GM08714 (cell line): ENCODE results near the gene C10orf90.

Source experiments
- H3K4me3 ChIP-seq: fragments of 200-500 bp; sonication (Bioruptor generic); 2 replicates; pipeline ENCODE4 v1.5.1; 2014; ENCODE audit warnings: mild to moderate bottlenecking, low read length, inconsistent platforms
- ZNF274 ChIP-seq: IDR thresholded peaks from 2 replicates; pipeline ENCODE4 v1.6.1; 2012; ENCODE audit warnings: mild to moderate bottlenecking, low read depth, low read length

Gene C10orf90, protein sequence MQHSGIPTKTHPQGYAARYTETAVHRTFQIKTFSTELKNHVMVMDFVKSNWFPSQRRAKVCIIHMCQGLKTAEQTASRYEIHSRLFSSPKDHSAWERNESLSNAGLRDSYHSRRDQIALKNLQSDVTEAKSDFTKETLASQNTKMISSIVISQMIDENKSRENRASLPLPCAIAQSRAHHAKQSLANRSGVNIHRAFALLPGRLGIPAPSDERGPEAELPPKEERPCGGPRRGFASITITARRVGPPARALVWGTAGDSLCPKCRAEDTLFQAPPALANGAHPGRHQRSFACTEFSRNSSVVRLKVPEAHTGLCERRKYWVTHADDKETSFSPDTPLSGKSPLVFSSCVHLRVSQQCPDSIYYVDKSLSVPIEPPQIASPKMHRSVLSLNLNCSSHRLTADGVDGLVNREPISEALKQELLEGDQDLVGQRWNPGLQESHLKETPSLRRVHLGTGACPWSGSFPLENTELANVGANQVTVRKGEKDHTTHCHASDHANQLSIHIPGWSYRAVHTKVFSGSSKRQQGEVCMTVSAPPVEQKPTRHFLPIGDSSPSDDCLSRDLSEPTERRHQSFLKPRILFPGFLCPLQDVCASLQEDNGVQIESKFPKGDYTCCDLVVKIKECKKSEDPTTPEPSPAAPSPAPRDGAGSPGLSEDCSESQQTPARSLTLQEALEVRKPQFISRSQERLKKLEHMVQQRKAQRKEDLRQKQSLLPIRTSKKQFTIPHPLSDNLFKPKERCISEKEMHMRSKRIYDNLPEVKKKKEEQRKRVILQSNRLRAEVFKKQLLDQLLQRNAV

DNA sequence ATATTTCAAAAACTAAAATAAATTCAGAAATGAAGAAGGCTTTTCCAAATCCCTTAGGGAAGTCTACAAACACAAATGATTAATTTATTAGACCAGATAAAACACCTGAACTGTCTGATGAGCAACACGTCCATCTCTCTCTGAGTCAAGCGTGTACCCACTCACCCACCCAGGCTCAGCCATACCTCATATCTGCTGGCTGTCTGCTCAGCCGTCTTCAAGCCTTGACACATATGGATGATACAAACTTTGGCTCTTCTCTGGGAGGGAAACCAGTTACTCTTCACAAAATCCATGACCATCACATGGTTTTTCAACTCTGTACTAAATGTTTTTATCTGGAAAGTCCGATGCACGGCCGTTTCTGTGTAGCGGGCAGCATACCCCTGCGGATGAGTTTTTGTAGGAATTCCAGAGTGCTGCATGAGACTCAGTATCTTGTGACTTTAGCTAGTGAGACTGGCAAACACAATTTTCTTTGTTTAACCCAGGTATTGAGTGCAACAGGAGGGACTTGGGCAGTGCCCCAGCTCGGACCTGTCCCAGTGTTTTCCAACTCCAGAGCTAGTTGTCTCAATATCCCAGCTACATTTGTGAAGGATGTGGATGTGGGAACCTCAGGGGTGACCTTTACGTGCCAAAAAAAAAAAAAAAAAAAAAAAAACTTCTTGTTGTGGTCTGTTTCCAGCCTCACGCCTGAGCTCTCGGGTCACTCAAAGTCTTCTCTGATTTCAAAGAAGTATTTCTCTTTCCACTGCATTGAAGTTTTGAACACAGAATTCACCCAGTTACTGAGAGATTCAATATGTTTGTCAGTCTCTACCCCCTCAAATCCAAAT lies at the start of gene C10orf90:
Gene C10orf90, minus strand, starts transcription at position 638 of the 839 bp plus-strand sequence. Its CDS starts 213 bp downstream, at position 425.
- H3K4me3 ChIP-seq: no peak within 1 kb of the TSS
- no peak for TF ChIP-seq ZNF274

DNA sequence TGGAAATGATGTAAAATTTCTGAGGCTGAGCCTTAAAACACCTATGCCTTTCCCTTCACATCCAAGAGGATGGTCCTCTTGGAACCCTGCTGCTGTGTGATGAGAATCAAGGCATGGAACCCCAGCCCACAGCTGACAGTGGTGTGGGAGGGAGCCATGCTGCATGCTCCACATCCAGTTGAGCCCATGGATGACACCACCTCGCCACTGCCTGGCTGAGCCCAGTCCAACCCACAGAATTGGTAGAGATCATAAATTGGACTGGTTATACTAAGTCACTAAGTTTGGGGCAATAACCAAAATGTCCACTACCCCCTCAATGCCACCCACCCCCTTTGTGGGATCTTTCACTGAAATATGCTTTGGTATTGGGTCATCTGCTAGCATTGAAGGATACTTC lies 45.9 kb upstream of the C10orf90 start:
- no peak for TF ChIP-seq ZNF274
- no peak overlapping the region for H3K4me3 ChIP-seq

DNA sequence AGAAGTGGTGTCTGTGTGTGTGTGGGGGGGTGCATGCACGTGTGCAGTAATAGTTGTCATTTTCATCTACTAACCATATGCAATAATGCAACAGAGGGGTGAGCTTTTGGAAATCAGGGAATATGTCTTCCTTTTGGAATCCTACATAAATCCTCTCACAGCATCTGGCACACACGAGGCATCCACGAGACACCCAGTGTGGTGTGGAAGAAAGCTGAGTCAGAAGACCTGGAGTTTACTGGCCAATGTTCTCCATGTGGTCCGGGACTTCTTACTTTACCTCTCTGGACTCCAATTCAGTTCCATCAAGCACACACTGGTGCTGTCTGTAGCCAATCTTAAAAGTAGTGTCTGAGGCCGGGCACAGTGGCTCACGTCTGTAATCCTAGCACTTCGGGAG lies 43.1 kb upstream of the C10orf90 start:
- H3K4me3 ChIP-seq: no peak overlapping the region
- no peak for TF ChIP-seq ZNF274

DNA sequence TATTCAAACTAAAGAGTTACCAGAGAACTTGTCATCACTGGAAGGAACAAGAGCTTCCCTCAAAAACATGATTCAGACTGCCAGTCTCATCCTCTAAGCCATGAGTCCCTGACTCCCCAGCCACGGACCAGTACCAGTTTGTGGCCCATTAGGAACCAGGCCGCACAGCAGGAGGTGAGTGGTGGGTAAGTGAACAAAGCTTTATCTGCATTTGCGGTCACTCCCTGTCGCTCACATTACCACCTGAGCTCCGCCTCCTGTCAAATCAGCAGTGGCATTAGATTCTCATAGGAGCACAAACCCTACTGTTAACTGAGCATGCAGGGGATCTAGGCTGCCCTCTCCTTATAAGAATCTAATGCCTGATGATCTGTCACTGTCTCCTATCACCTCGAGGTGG lies 42.2 kb upstream of the C10orf90 start:
- no peak for TF ChIP-seq ZNF274

DNA sequence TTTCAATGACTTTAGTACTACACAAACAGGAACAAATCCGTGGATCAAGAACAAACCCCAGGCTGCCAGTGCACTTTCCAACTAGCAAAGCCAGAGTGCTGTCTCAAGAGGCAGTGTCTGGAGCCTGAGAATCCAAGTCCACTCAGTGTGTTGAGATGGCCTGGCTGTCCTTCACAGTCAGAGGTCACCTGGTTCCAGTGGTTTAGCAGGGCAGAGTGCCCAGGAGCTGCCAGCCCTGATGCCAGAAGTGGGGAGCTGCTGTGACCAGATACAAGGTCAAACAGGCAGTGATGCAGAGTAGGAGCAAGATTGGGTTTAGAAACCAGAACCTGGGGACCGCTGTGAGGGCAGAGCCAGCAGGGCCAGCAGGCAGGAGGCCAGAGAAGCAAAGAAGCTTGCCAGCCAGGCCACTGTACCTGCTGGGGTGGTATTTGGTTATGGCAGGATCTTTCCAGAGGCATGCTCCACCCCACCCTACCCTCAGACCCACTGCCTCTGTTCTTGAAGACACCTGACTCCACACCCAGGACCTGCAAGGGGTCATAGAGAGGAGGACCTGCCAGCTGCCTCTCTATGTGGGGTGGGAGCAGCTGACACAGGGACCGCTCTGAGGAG lies 35.6 kb upstream of the C10orf90 start:
- no peak overlapping the region for H3K4me3 ChIP-seq
- TF ChIP-seq ZNF274: no peak

More for the DNA sequence above, 42.2 kb upstream of the C10orf90 start:
- no peak overlapping the region for H3K4me3 ChIP-seq

DNA sequence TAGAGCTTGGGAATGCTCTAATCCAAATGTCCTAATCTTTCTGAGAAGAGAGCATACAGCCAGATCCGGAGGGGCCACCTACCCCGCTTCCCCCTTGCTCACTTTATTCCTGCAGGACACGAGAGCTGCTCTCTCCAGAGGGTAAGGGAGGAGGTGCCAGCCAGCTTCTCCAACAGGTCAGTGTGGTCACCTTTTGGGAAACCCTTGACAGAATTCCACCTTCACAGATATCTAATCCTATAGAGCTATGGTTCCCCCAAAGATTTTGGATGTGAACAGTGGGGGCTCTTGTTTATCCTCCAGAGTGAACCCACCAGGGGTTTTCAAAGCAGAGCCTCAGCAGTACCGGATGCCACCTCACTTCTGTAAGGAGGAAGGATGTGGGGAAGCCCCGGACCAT lies 34.6 kb upstream of the C10orf90 start:
- H3K4me3 ChIP-seq: no peak overlapping the region
- TF ChIP-seq ZNF274: no peak

DNA sequence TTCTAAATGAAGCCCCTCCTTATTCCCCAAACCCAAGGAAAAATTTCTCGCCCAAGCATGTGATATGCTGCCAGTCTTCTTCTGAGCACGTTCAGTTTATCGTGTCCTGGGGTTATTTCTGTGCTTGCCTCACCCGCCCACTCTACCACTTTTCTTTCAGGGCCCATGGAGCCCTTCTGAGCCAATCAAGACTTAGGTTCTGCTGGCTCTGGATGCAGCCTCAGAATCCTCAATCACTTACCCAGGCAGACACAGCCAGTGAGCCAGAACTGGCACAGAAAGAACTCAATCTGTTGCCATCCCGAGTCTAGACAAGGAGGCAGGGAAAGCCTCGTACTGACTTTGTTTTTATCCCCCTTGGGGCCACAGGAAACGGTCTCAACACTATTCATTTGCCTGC lies 34.2 kb upstream of the C10orf90 start:
- H3K4me3 ChIP-seq: no peak overlapping the region
- no peak for TF ChIP-seq ZNF274

DNA sequence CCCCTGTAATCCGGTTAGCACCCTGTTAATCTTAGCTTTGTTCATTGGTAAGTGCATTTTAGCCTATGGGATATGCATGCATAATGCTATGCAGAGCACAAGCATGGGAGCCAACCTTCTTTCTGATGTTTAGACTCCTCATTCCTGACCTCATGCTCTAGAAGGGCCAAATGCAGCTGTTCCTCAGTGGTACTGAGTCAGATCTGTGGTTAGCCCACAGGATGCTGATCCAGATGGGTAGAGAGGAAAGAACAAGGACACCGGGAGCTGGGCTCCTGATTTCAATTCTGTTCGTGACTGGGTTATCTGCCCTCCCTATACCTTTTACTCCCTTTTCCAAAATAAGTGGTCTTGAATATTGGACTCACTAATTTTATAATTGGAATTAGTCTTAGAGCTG lies 31.7 kb upstream of the C10orf90 start:
- H3K4me3 ChIP-seq: no peak overlapping the region
- no peak for TF ChIP-seq ZNF274

DNA sequence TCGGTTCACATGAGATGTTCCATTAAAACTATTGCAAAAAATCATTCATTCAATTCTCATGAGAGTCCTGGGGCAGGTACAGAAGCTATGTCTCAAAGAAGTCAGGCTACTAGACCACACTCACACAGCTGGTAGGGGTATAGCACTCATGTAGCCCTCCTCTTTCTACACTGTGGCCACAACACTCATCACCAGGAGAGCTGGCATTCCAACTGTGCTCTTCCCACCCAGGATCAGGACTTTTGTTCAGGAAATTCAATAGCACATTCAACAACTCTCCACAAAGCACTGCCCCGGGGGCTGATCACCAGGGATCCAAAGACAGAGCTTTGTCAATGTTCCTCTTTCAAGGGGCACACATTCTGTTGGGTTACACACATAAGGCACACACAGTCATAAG lies 31.0 kb upstream of the C10orf90 start:
- TF ChIP-seq ZNF274: no peak
- H3K4me3 ChIP-seq: no peak overlapping the region

DNA sequence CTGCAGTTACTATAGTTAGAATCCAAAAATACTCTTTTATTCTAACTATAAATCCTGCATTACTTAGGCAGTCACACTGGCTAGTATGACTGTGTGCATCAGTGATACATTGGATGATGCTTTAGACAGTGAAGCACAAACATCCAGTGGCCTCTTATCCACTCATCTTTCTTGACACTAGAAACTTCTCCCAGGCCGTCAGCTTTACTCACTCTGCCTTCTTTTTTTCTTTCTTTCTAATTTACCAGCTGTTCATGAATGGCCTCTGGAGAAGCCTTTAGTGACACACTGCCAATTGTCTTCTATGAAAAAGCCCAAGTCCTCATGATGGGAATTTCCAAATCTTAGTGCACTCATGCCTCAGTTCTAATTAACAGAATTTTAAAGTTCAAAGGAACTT lies 26.2 kb upstream of the C10orf90 start:
- no peak overlapping the region for H3K4me3 ChIP-seq
- no peak for TF ChIP-seq ZNF274

DNA sequence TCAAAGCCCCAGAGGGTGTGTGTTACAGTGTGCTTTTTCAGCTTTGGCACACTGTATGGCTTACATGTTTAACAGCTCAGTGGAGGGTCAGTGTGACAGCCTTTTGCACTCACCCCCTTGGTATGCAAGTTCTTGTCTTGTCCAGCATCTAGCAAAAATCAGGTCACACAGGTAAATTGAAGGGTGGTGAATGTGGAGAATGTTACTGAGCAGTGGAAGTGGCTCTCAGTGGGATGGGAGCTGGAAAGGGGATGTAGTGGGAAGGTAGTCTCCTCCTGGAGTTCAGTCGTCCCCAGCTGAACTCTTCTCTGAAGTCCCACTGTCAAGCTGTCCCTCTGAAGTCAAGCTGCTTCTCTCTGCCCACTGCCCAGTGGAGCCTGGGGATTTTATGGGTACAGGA lies 21.0 kb upstream of the C10orf90 start:
- no peak overlapping the region for H3K4me3 ChIP-seq
- TF ChIP-seq ZNF274: no peak

DNA sequence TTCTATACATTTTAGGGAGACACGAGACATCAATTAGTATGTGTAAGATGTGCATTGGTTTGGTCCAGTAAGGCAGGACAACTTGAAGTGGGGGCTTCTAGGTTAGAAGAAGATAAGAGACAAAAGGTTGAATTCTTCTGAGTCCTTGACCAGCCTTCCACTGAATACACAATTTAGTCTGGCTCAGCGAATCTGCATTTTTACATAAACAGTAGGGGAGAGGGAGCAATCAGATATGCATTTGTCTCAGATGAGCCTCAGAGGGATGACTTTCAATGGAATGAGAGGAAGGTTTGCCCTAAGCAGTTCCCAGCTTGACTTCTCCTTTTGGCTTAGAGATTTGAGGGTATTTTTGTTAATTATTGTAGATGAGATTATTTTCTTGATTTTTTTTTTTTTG lies 20.0 kb upstream of the C10orf90 start:
- no peak for TF ChIP-seq ZNF274
- no peak overlapping the region for H3K4me3 ChIP-seq

DNA sequence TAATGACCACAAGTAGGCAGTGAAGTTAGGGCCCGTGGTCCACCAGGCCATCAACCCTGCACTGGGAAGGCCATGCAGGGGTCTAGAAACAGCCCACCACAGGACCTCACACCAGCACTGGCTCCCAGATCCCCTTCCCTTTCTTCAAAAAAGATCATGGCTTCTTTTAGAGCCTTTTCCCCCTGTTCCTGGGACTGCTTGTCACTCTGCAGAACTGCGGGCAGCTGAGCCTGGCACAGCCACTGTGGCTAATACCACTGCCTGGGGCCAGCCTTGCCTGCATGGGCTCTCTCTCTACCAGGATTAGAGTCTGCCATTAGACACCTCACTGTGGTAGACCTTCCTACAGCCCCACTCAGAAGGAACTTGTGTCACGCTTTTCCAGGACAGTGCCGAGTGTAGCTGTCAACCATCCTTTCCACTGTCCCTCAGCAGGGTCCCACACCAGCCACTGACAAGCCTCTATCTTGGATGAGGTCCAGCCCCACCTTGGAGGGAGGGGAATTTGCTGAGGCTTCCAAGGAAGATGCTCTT lies 19.0 kb upstream of the C10orf90 start:
- H3K4me3 ChIP-seq: no peak overlapping the region
- no peak for TF ChIP-seq ZNF274
